Tibial nerve (tissue), 4 donors: ENCODE measurements around the gene CD74.

Source experiments
- EP300 ChIP-seq, 2 donors: sonication (generic); formaldehyde crosslinking; IDR thresholded peaks; one replicate each; pipeline ENCODE4 v1.6.1; 2017; ENCODE audit warnings: antibody characterized with exemption in 2 of 2, mild to moderate bottlenecking in 1 of 2
- POLR2A ChIP-seq, 2 donors: fragments of 450-650 bp; IDR thresholded peaks; one replicate each; pipeline ENCODE4 v1.6.1; 2017; ENCODE audit warnings: antibody characterized with exemption in 2 of 2, mild to moderate bottlenecking in 2 of 2, moderate library complexity in 2 of 2
- TF ChIP-seq, protein P1 (sequence below), 5 experiments: fragments of 200-600 bp in 3 of 5; fragments of 450-650 bp in 2 of 5; sonication (generic) in 3 of 5; IDR thresholded peaks; one replicate each; pipeline ENCODE4 v1.5.1; 2016 to 2019; ENCODE audit warnings: antibody characterized with exemption in 5 of 5, mild to moderate bottlenecking in 3 of 5, moderate library complexity in 2 of 5

DNA sequence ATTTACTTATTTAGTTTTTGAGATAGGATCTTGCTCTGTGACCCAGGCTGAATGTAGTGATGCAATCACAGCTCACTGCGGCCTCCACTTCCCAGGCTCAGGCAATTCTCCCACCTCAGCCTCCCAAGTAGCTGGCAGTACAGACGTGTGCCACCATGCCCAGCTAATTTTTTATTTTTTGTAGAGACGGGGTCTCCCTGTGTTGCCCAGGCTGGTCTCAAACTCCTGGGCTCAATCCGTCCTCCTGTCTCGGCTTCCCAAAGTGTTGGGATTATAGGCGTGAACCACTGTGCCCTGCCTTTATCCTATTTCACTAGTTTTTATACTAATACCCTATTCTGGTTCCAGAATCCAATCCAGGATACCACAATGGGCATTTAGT lies 30.0 kb upstream of the CD74 start:
- TF ChIP-seq POLR2A (IDR thresholded peaks at IDR 0.05) (no peak), EP300 (IDR thresholded peaks at IDR 0.05) (no peak)
- TF ChIP-seq, protein P1, sequence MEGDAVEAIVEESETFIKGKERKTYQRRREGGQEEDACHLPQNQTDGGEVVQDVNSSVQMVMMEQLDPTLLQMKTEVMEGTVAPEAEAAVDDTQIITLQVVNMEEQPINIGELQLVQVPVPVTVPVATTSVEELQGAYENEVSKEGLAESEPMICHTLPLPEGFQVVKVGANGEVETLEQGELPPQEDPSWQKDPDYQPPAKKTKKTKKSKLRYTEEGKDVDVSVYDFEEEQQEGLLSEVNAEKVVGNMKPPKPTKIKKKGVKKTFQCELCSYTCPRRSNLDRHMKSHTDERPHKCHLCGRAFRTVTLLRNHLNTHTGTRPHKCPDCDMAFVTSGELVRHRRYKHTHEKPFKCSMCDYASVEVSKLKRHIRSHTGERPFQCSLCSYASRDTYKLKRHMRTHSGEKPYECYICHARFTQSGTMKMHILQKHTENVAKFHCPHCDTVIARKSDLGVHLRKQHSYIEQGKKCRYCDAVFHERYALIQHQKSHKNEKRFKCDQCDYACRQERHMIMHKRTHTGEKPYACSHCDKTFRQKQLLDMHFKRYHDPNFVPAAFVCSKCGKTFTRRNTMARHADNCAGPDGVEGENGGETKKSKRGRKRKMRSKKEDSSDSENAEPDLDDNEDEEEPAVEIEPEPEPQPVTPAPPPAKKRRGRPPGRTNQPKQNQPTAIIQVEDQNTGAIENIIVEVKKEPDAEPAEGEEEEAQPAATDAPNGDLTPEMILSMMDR (IDR thresholded peaks at IDR 0.05) = no peak
